ENCODE results near the gene NR2C2.

NR2C2 gene

GRCh38 chr3:15096046-15096445 is 148.7 kb downstream of the NR2C2 start:
- no peaks in the 10 kb centered on the region for H3K27me3 ChIP-seq (ENCODE audit: insufficient read depth, poor library complexity, severe bottlenecking)
- no peak overlapping the region for H3K27ac ChIP-seq (replicated peaks)
- no peak overlapping the region for H3K4me3 ChIP-seq (replicated peaks; ENCODE audit: insufficient read depth, low read length)
- TF ChIP-seq POLR2AphosphoS5 (IDR thresholded peaks at IDR 0.05; ENCODE audit: low read depth) (no peak), SPI1 (IDR thresholded peaks at IDR 0.05; ENCODE audit: borderline replicate concordance, low read depth) (peak; percentile 40; the same call in 1 of the 2 replicates)
- no peak for DNase-seq (ENCODE audit: low read depth in 1 of 2, low spot score in 1 of 2)

- peak overlapping the region; percentile 72 for H3K4me3 ChIP-seq (replicated peaks; ENCODE audit: insufficient read depth, low read length)
- DNase-seq (ENCODE audit: low read depth in 1 of 2, low spot score in 1 of 2), result peak in 1 of 2 experiments; percentile 68
- no peaks in the 10 kb centered on the region for H3K27me3 ChIP-seq (ENCODE audit: insufficient read depth, poor library complexity, severe bottlenecking)
- TF ChIP-seq POLR2AphosphoS5 (IDR thresholded peaks at IDR 0.05; ENCODE audit: low read depth) (peak; percentile 63), SPI1 (IDR thresholded peaks at IDR 0.05; ENCODE audit: borderline replicate concordance, low read depth) (peak; percentile 95)
- TF ChIP-seq, protein P1, sequence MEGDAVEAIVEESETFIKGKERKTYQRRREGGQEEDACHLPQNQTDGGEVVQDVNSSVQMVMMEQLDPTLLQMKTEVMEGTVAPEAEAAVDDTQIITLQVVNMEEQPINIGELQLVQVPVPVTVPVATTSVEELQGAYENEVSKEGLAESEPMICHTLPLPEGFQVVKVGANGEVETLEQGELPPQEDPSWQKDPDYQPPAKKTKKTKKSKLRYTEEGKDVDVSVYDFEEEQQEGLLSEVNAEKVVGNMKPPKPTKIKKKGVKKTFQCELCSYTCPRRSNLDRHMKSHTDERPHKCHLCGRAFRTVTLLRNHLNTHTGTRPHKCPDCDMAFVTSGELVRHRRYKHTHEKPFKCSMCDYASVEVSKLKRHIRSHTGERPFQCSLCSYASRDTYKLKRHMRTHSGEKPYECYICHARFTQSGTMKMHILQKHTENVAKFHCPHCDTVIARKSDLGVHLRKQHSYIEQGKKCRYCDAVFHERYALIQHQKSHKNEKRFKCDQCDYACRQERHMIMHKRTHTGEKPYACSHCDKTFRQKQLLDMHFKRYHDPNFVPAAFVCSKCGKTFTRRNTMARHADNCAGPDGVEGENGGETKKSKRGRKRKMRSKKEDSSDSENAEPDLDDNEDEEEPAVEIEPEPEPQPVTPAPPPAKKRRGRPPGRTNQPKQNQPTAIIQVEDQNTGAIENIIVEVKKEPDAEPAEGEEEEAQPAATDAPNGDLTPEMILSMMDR (IDR thresholded peaks at IDR 0.05; ENCODE audit: insufficient read depth, low read length), result no peak
- no peak overlapping the region for H3K27ac ChIP-seq (replicated peaks)
These were observed 150.5 kb downstream of the NR2C2 start for GRCh38 chr3:15097891-15098290.
